Upper lobe of right lung (tissue), 1 donor: ENCODE results near the gene EPN2. TPM values are rescaled to one million over a fixed set of nuclear protein-coding genes. Genes with fewer than 3 reads are reported as not detected.
A peak's percentile ranks its signal among the peaks of the same experiment; 100 is the strongest.
"Not testable (repeated sequence)": the region's sequence is repeated elsewhere in the genome, so short reads cannot be mapped to it uniquely, and the experiment has no call there.

Source experiments
- ATAC-seq: fragments of 200-7000 bp; cut with Tn5 transposase; one replicate; pipeline ENCODE4 v1.9.1; 2020; ENCODE audit warnings: mild to moderate bottlenecking, moderate library complexity
- DNase-seq: peaks from one replicate; pipeline ENCODE4 v3.0.0-alpha.2; 2020
- H3K27ac ChIP-seq: fragments of 200-600 bp; one replicate; pipeline ENCODE4 v1.8.0; 2022
- H3K27me3 ChIP-seq: fragments of 200-600 bp; one replicate; pipeline ENCODE4 v1.8.0; 2022; ENCODE audit warnings: mild to moderate bottlenecking
- H3K36me3 ChIP-seq: fragments of 200-600 bp; one replicate; pipeline ENCODE4 v1.8.0; 2022
- H3K4me1 ChIP-seq: fragments of 200-600 bp; one replicate; pipeline ENCODE4 v1.8.0; 2022
- H3K4me3 ChIP-seq: fragments of 200-600 bp; one replicate; pipeline ENCODE4 v1.8.0; 2022; ENCODE audit warnings: mild to moderate bottlenecking
- H3K9me3 ChIP-seq: fragments of 200-600 bp; one replicate; pipeline ENCODE4 v1.8.0; 2022
- CTCF ChIP-seq: fragments of 200-600 bp; IDR thresholded peaks from one replicate; pipeline ENCODE4 v1.8.0; 2022; ENCODE audit warnings: antibody characterized with exemption
- intact Hi-C: fragments of 100-400 bp; cut with DNase I; formaldehyde crosslinking; loops from one replicate; pipeline ENCODE4 v1.11.0; 2022
- long read RNA-seq: library from polyadenylated mRNA; unstranded; transcript quantifications from one replicate; pipeline ENCODE4 v2.0.0, GENCODE V29; 2021
- total RNA-seq: library from RNA; stranded (reverse); fragmentation: NEBNext Ultra II Directional; extraction: Animal tissue kit (Norgen Biotek cat#: 25700); gene quantifications from one replicate; pipeline ENCODE4 v1.2.1, GENCODE V29; 2021
- donor health status: DM: no; HTN: yes; CAD: no; lungs with severe emphysema.

EPN2 gene
- total RNA-seq: 54.5 TPM
- long read RNA-seq, full-length matches to known transcripts: 27 of 82 reads
- long read RNA-seq, partial matches to known transcripts: 8 of 82 reads
- long read RNA-seq, other reads (novel, unspliced or antisense): 47 of 82 reads

GRCh38 chr17:19237139-19237388 is at the start of gene EPN2:
EPN2 (plus strand) TSS chr17:19237366; CDS start chr17:19283120, 45,754 bp downstream.
- H3K36me3 ChIP-seq, intact Hi-C loops, H3K27me3 ChIP-seq, H3K9me3 ChIP-seq: not testable (repeated sequence)
- peaks cover 25% of the 10 kb centered on the region for H3K4me1 ChIP-seq
- H3K27ac ChIP-seq: peak within 1 kb of the TSS; percentile 82
- H3K4me3 ChIP-seq: peak within 1 kb of the TSS; percentile 95
- DNase-seq (peak; percentile 87), ATAC-seq (peak; percentile 95)

- H3K36me3 ChIP-seq, intact Hi-C loops, H3K4me3 ChIP-seq, H3K9me3 ChIP-seq, DNase-seq, H3K27me3 ChIP-seq, H3K4me1 ChIP-seq: not testable (repeated sequence)
- peak; percentile 44 for ATAC-seq
- peak overlapping the region; percentile 70 for H3K27ac ChIP-seq
Measured at GRCh38 chr17:19187883-19188869, 49.0 kb upstream of the EPN2 start.

GRCh38 chr17:19188870-19189708 is 48.1 kb upstream of the EPN2 start:
- H3K27ac ChIP-seq, H3K4me3 ChIP-seq, H3K36me3 ChIP-seq, H3K27me3 ChIP-seq, H3K4me1 ChIP-seq, DNase-seq, H3K9me3 ChIP-seq, intact Hi-C loops: not testable (repeated sequence)
- ATAC-seq: peak; percentile 76

GRCh38 chr17:19189781-19190405 is 47.3 kb upstream of the EPN2 start:
- H3K27me3 ChIP-seq, H3K4me1 ChIP-seq, H3K9me3 ChIP-seq, H3K27ac ChIP-seq, intact Hi-C loops, DNase-seq, H3K4me3 ChIP-seq, H3K36me3 ChIP-seq: not testable (repeated sequence)
- ATAC-seq: peak; percentile 37

- TF ChIP-seq CTCF: peak; percentile 27
- H3K27me3 ChIP-seq, H3K4me1 ChIP-seq, H3K36me3 ChIP-seq, intact Hi-C loops, H3K9me3 ChIP-seq: not testable (repeated sequence)
- Histone ChIP-seq H3K4me3 (peak overlapping the region; percentile 56), H3K27ac (peak overlapping the region; percentile 79)
- ATAC-seq (peak; percentile 100), DNase-seq (peak; percentile 86)
Measured at GRCh38 chr17:19196382-19197204, 40.6 kb upstream of the EPN2 start.

- ATAC-seq: peak; percentile 97
- intact Hi-C loops, H3K9me3 ChIP-seq, H3K4me1 ChIP-seq, DNase-seq, H3K27ac ChIP-seq, H3K36me3 ChIP-seq, H3K27me3 ChIP-seq, H3K4me3 ChIP-seq: not testable (repeated sequence)
Measured at GRCh38 chr17:19202448-19202847, 34.7 kb upstream of the EPN2 start.

GRCh38 chr17:19203429-19203828 is 33.7 kb upstream of the EPN2 start:
- DNase-seq, H3K27me3 ChIP-seq, H3K9me3 ChIP-seq, intact Hi-C loops, H3K27ac ChIP-seq, H3K4me3 ChIP-seq, H3K4me1 ChIP-seq, H3K36me3 ChIP-seq: not testable (repeated sequence)
- peak; percentile 38 for ATAC-seq

GRCh38 chr17:19215074-19215860 is 21.9 kb upstream of the EPN2 start:
- H3K9me3 ChIP-seq, H3K4me3 ChIP-seq, H3K36me3 ChIP-seq, H3K27me3 ChIP-seq, intact Hi-C loops, DNase-seq, H3K4me1 ChIP-seq, H3K27ac ChIP-seq: not testable (repeated sequence)
- peak; percentile 90 for ATAC-seq

GRCh38 chr17:19216148-19216926 is 20.8 kb upstream of the EPN2 start:
- H3K4me1 ChIP-seq, DNase-seq, H3K4me3 ChIP-seq, ATAC-seq, H3K9me3 ChIP-seq, intact Hi-C loops, H3K36me3 ChIP-seq, H3K27ac ChIP-seq, H3K27me3 ChIP-seq: not testable (repeated sequence)

- DNase-seq, H3K4me3 ChIP-seq, H3K9me3 ChIP-seq, intact Hi-C loops, ATAC-seq, H3K36me3 ChIP-seq, H3K27me3 ChIP-seq, H3K4me1 ChIP-seq, H3K27ac ChIP-seq: not testable (repeated sequence)
Measured at GRCh38 chr17:19218914-19219313, 18.3 kb upstream of the EPN2 start.

- H3K27ac ChIP-seq, H3K9me3 ChIP-seq, intact Hi-C loops, H3K4me1 ChIP-seq, H3K4me3 ChIP-seq, H3K36me3 ChIP-seq, H3K27me3 ChIP-seq, DNase-seq: not testable (repeated sequence)
- peak; percentile 1 for ATAC-seq
Measured at GRCh38 chr17:19219384-19219783, 17.8 kb upstream of the EPN2 start.
